ENCODE results near the gene TLE1. TPM values are rescaled to one million over a fixed set of nuclear protein-coding genes. Genes with fewer than 3 reads are reported as not detected.

Gene TLE1
- total and polyA plus RNA-seq, 2 of the 4 experiments (the other 2 are of a cell fraction) = 36.0 to 51.0 TPM

DNA sequence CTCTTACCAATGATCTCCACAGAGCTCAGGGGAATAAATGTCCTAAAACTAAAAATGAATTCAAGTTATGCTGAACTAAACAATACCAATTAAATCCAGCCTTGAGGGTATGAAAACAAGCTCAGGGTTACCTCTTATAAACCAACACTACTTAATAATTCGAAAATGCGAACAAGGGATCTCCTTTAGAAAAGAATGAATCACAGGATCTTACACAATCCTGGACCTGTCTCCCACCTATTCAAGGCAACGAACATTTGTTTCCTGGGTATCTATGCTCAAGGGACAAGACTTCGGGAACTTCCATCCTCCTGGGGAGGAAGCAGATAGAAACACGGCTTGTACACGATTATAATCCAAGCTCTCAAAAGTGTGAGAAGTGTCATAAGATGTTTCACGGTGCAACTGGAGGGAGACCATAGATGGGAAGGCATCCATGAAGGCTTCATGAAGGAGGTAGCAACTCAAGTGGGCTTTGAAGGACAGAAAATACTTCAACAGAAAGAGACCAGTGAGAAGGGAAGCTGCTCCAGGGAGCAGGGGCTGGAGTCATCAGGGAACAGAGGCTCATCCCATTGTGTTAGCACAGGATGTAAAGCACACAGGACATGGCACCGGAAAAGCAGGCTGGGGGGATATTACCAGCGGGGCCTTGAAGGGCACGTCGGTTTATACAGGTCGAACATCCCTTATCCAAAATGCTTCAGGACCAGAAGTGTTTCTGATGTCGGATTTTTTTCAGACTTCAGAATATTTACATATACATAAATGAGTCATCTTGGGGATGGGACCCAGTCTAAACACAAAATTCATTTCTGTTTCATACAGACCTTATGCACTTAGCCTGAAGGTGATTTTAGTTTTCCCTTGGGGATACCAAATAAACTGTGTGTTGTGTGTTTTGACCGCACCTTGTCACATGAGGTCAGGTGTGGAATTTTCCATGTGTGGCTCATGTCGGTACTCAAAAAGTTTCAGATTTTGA is 87.4 kb downstream of the TLE1 start:
- CTCF ChIA-PET = interaction anchor here (0.6 to 0.7 kb wide), 4 partner anchors 10 to 430 kb away, joined by 3 read pairs; no protein-coding TSS in a partner anchor
- in situ Hi-C loops (cut with MboI; ENCODE audit: low sequenced_read_pairs) = no loop called here
- BruUV-seq (replicated peaks) = no TSS peak

More for the DNA sequence above, 87.4 kb downstream of the TLE1 start:
- peak overlapping the region; percentile 84 for H2AK5ac ChIP-seq (ENCODE audit: low read depth, low read length)
- intact Hi-C loops (cut with micrococcal nuclease) (no loop called here), dilution Hi-C loops (cut with HindIII; ENCODE audit: low sequenced_read_pairs, unreplicated experiment) (no loop called here)
- H4K8ac ChIP-seq (ENCODE audit: low read depth in 2 of 2, low read length in 2 of 2) = peak overlapping the region; percentile 20 to 71; a peak in 2 of 4 replicates
- TF ChIP-seq CEBPB (IDR thresholded peaks at IDR 0.05; ENCODE audit: low read depth, low read length) (peak; percentile 52; the same call in 1 of the 2 replicates), MXI1 (IDR thresholded peaks at IDR 0.05; ENCODE audit: borderline replicate concordance, low read depth, low read length) (no peak), MAZ (IDR thresholded peaks at IDR 0.05; ENCODE audit: borderline replicate concordance, low read depth, low read length) (no peak), FOS (IDR thresholded peaks at IDR 0.05; ENCODE audit: low read depth, low read length) (peak; percentile 85)
- peak overlapping the region; percentile 82 for H3K14ac ChIP-seq (replicated peaks; ENCODE audit: low read depth, low read length)
- peak overlapping the region; percentile 25 for H2BK5ac ChIP-seq (ENCODE audit: low read depth, low read length, poor library complexity, severe bottlenecking)
- peak overlapping the region; percentile 3 for H2AFZ ChIP-seq (replicated peaks; ENCODE audit: low read length, poor library complexity)
- peak overlapping the region; percentile 88 for H2BK20ac ChIP-seq (ENCODE audit: low read depth, low read length)
- H3K4me1 ChIP-seq (ENCODE audit: control insufficient read depth, insufficient read depth, low read length) = peaks cover 10% of the 10 kb centered on the region
- H3K23ac ChIP-seq (ENCODE audit: low read depth, low read length) = 0 out of 2 replicates have a peak overlapping the region, but pooled peaks have one; percentile 20
- peak overlapping the region; percentile 6 for H4K5ac ChIP-seq (ENCODE audit: low read depth, low read length)
- no peak overlapping the region; the same call in 1 of the 2 replicates for H3K4me2 ChIP-seq (ENCODE audit: low read depth, low read length)
- no peak overlapping the region for H3K4me3 ChIP-seq (ENCODE audit: insufficient read depth, low read depth, low read length)
- peaks cover 3 to 33% of the 10 kb centered on the region in 2 experiments; a peak in 2 of 4 replicates for H3K79me1 ChIP-seq (ENCODE audit: low read depth in 1 of 2, low read length in 2 of 2)
- H3K4ac ChIP-seq (ENCODE audit: low read depth, low read length) = peak overlapping the region; percentile 92
- peak; percentile 84 for ATAC-seq (ENCODE audit: low read depth)
- H2AK9ac ChIP-seq (replicated peaks; ENCODE audit: low read depth, low read length, poor library complexity) = peak overlapping the region; percentile 34
- no peak overlapping the region for H3K56ac ChIP-seq (ENCODE audit: extremely low read depth, insufficient read depth, low read length)
- peak overlapping the region; percentile 91 for H2BK120ac ChIP-seq (ENCODE audit: low read depth, low read length)
- peak overlapping the region; percentile 31; the same call in 1 of the 2 replicates for H3K27ac ChIP-seq (ENCODE audit: insufficient read depth, low read length)
- WGBS, 2 experiments (ENCODE audit: extremely low coverage in 2 of 2, insufficient read length in 1 of 2) = 91% methylated on average over 6 of the region's 15 CpGs; no CpG with 5 or more reads in 1 of the 2 experiments
- H4K91ac ChIP-seq (ENCODE audit: insufficient read depth, low read depth, low read length) = peak overlapping the region; percentile 76
- H3K9ac ChIP-seq (ENCODE audit: low read depth, low read length) = no peak overlapping the region
- no peaks in the 10 kb centered on the region for H3K9me3 ChIP-seq (ENCODE audit: control insufficient read depth, insufficient read depth, low read length)
- peak overlapping the region; percentile 78; the same call in 2 of the 3 replicates for H2BK15ac ChIP-seq (ENCODE audit: low read depth, low read length)
- no peaks in the 10 kb centered on the region for H3K27me3 ChIP-seq (ENCODE audit: control insufficient read depth, insufficient read depth, low read length)
- H4K20me1 ChIP-seq (ENCODE audit: insufficient read depth, low read length) = 0 out of 2 replicates have a peak, but pooled peaks cover 3% of the 10 kb centered on the region
- H3K9me1 ChIP-seq (ENCODE audit: insufficient read depth, low read length) = peaks cover 20% of the 10 kb centered on the region
- DNase-seq = peak; percentile 72
- H3K36me3 ChIP-seq (ENCODE audit: control insufficient read depth, insufficient read depth, low read length) = peaks cover 35% of the 10 kb centered on the region
- POLR2A ChIA-PET (ENCODE audit: unreplicated experiment) = no interaction called here
- H3K18ac ChIP-seq (ENCODE audit: low read depth, low read length) = peak overlapping the region; percentile 89

All from IMR-90 (cell line).